Dermis microvascular lymphatic vessel endothelial cell (primary cell): ENCODE results near the gene NTRK2. TPM values are rescaled to one million over a fixed set of nuclear protein-coding genes. Genes with fewer than 3 reads are reported as not detected.
"Not testable (repeated sequence)": the region's sequence is repeated elsewhere in the genome, so short reads cannot be mapped to it uniquely, and the experiment has no call there.

Experiments used
- DNase-seq, 2 donors: peaks; one replicate each; pipeline versions ENCODE4 v3.0.0 to v3.0.0-alpha.2; 2010; ENCODE audit warnings: low read depth in 2 of 2
- total RNA-seq: library from RNA; depleted of rRNA; stranded (reverse); fragments of >200 nt; gene quantifications from 2 replicates; pipeline ENCODE4 v1.2.1, GENCODE V29; 2014

The NTRK2 gene
- total RNA-seq, 1 donor from 2014 or later = not detected

GRCh38 chr9:85056203-85056572 is 386.7 kb downstream of the NTRK2 start:
- DNase-seq = no peak

GRCh38 chr9:85061969-85062368 is 392.4 kb downstream of the NTRK2 start:
- no peak for DNase-seq

- DNase-seq = no peak
These were observed 393.0 kb downstream of the NTRK2 start for GRCh38 chr9:85062385-85063022.

GRCh38 chr9:85064811-85065371 is 395.4 kb downstream of the NTRK2 start:
- DNase-seq = no peak

GRCh38 chr9:85067792-85068191 is 398.3 kb downstream of the NTRK2 start:
- no peak for DNase-seq

- not testable (repeated sequence) for DNase-seq
These were observed 399.9 kb downstream of the NTRK2 start for GRCh38 chr9:85069421-85069820.
